Measurements from ENCODE around the gene FOXE3. TPM values are rescaled to one million over a fixed set of nuclear protein-coding genes. Genes with fewer than 3 reads are reported as not detected.

FOXE3 gene
- total and polyA plus RNA-seq, 8 donors = not detected

- TF ChIP-seq CTCF (IDR thresholded peaks at IDR 0.05) = no peak
- no peak for ATAC-seq
- no peak for DNase-seq
- peaks cover 11 to 16% of the 10 kb centered on the region in 2 donors for H3K4me1 ChIP-seq
- no peak overlapping the region for H3K27ac ChIP-seq
- no peak overlapping the region for H3K4me3 ChIP-seq
- intact Hi-C loops (cut with DNase I) = no loop called here
- no peaks in the 10 kb centered on the region for H3K36me3 ChIP-seq
- H3K27me3 ChIP-seq = peaks cover 84 to 100% of the 10 kb centered on the region in 2 donors
- no peaks in the 10 kb centered on the region for H3K9me3 ChIP-seq
Measured at GRCh38 chr1:47445823-47446550, 29.9 kb downstream of the FOXE3 start.

GRCh38 chr1:47448462-47449222 lies 32.6 kb downstream of the FOXE3 start:
- Histone ChIP-seq H3K27ac (no peak overlapping the region), H3K4me1 (peaks cover 11 to 16% of the 10 kb centered on the region in 2 donors), H3K27me3 (peaks cover 60 to 96% of the 10 kb centered on the region in 2 donors), H3K4me3 (no peak overlapping the region), H3K9me3 (no peaks in the 10 kb centered on the region), H3K36me3 (no peaks in the 10 kb centered on the region)
- ATAC-seq (no peak), DNase-seq (no peak)
- TF ChIP-seq CTCF (IDR thresholded peaks at IDR 0.05) = no peak
- intact Hi-C loops (cut with DNase I) = no loop called here

- ATAC-seq = peak; percentile 92
Measured at GRCh38 chr1:47449822-47450552, 33.9 kb downstream of the FOXE3 start.

GRCh38 chr1:47450606-47451005 lies 34.5 kb downstream of the FOXE3 start:
- H3K4me1 ChIP-seq = no peaks in the 10 kb centered on the region
- intact Hi-C loops (cut with DNase I) = no loop called here
- TF ChIP-seq CTCF (IDR thresholded peaks at IDR 0.05) = no peak
- no peak for ATAC-seq
- no peaks in the 10 kb centered on the region for H3K9me3 ChIP-seq
- DNase-seq = no peak
- H3K27me3 ChIP-seq = peaks cover 41 to 94% of the 10 kb centered on the region in 2 donors
- H3K27ac ChIP-seq = no peak overlapping the region
- no peak overlapping the region for H3K4me3 ChIP-seq
- no peaks in the 10 kb centered on the region for H3K36me3 ChIP-seq

More at GRCh38 chr1:47449822-47450552, 33.9 kb downstream of the FOXE3 start:
- Histone ChIP-seq H3K4me1 (peaks cover 1 to 3% of the 10 kb centered on the region in 2 donors), H3K27ac (no peak overlapping the region), H3K9me3 (no peaks in the 10 kb centered on the region), H3K36me3 (no peaks in the 10 kb centered on the region), H3K4me3 (no peak overlapping the region), H3K27me3 (peaks cover 47 to 94% of the 10 kb centered on the region in 2 donors)
- intact Hi-C loops (cut with DNase I) = no loop called here
- DNase-seq = peak in 3 of 4 donors; percentile 44 to 85 (median 52)
- peak; percentile 22 to 47 for TF ChIP-seq CTCF (IDR thresholded peaks at IDR 0.05)
